Measurements from ENCODE around the gene LYZL4.

GRCh38 chr3:42369304-42369703 lies 41.1 kb downstream of the LYZL4 start:
- no peak for TF ChIP-seq EP300 (IDR thresholded peaks at IDR 0.05)
- TF ChIP-seq, protein P1, sequence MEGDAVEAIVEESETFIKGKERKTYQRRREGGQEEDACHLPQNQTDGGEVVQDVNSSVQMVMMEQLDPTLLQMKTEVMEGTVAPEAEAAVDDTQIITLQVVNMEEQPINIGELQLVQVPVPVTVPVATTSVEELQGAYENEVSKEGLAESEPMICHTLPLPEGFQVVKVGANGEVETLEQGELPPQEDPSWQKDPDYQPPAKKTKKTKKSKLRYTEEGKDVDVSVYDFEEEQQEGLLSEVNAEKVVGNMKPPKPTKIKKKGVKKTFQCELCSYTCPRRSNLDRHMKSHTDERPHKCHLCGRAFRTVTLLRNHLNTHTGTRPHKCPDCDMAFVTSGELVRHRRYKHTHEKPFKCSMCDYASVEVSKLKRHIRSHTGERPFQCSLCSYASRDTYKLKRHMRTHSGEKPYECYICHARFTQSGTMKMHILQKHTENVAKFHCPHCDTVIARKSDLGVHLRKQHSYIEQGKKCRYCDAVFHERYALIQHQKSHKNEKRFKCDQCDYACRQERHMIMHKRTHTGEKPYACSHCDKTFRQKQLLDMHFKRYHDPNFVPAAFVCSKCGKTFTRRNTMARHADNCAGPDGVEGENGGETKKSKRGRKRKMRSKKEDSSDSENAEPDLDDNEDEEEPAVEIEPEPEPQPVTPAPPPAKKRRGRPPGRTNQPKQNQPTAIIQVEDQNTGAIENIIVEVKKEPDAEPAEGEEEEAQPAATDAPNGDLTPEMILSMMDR (IDR thresholded peaks at IDR 0.05) = no peak
- TF ChIP-seq POLR2A (IDR thresholded peaks at IDR 0.05) = no peak

Data from tibial nerve (tissue), 4 donors.